ENCODE results near the gene COL4A5.

Gene COL4A5

GRCh38 chrX:108671526-108671925 lies 231.9 kb downstream of the COL4A5 start:
- TF ChIP-seq POLR2A (IDR thresholded peaks at IDR 0.05; ENCODE audit: low read depth, low read length) (no peak), TAF1 (IDR thresholded peaks at IDR 0.05; ENCODE audit: borderline replicate concordance, low read depth, low read length) (no peak), POLR2AphosphoS5 (IDR thresholded peaks at IDR 0.05; ENCODE audit: low read depth, low read length) (no peak)
- DNase-seq (ENCODE audit: insufficient read length) (no peak), FAIRE-seq (no peak)

- FAIRE-seq (no peak), DNase-seq (ENCODE audit: insufficient read length) (no peak)
- TF ChIP-seq POLR2A (IDR thresholded peaks at IDR 0.05; ENCODE audit: low read depth, low read length) (no peak), TAF1 (IDR thresholded peaks at IDR 0.05; ENCODE audit: borderline replicate concordance, low read depth, low read length) (no peak), POLR2AphosphoS5 (IDR thresholded peaks at IDR 0.05; ENCODE audit: low read depth, low read length) (no peak)
Measured at GRCh38 chrX:108696690-108697089, 257.1 kb downstream of the COL4A5 start.

- TF ChIP-seq POLR2A (IDR thresholded peaks at IDR 0.05; ENCODE audit: low read depth, low read length) (no peak), POLR2AphosphoS5 (IDR thresholded peaks at IDR 0.05; ENCODE audit: low read depth, low read length) (no peak), TAF1 (IDR thresholded peaks at IDR 0.05; ENCODE audit: borderline replicate concordance, low read depth, low read length) (no peak)
- FAIRE-seq = peak; percentile 65
- DNase-seq (ENCODE audit: insufficient read length) = no peak
Measured at GRCh38 chrX:108699368-108699767, 259.7 kb downstream of the COL4A5 start.

GRCh38 chrX:108701633-108702032 lies 262.0 kb downstream of the COL4A5 start:
- no peak for TF ChIP-seq TAF1 (IDR thresholded peaks at IDR 0.05; ENCODE audit: borderline replicate concordance, low read depth, low read length)
- TF ChIP-seq POLR2A (IDR thresholded peaks at IDR 0.05; ENCODE audit: low read depth, low read length) = no peak
- TF ChIP-seq POLR2AphosphoS5 (IDR thresholded peaks at IDR 0.05; ENCODE audit: low read depth, low read length) = no peak
- DNase-seq (ENCODE audit: insufficient read length) (no peak), FAIRE-seq (no peak)

- TF ChIP-seq TAF1 (IDR thresholded peaks at IDR 0.05; ENCODE audit: borderline replicate concordance, low read depth, low read length) (no peak), POLR2AphosphoS5 (IDR thresholded peaks at IDR 0.05; ENCODE audit: low read depth, low read length) (no peak)
- no peak for DNase-seq (ENCODE audit: insufficient read length)
- FAIRE-seq = no peak
Measured at GRCh38 chrX:108702530-108702929, 262.9 kb downstream of the COL4A5 start.

GRCh38 chrX:108704839-108705238 lies 265.2 kb downstream of the COL4A5 start:
- DNase-seq (ENCODE audit: insufficient read length) (no peak), FAIRE-seq (peak; percentile 60)
- no peak for TF ChIP-seq TAF1 (IDR thresholded peaks at IDR 0.05; ENCODE audit: borderline replicate concordance, low read depth, low read length)
- TF ChIP-seq POLR2A (IDR thresholded peaks at IDR 0.05; ENCODE audit: low read depth, low read length) = no peak
- no peak for TF ChIP-seq POLR2AphosphoS5 (IDR thresholded peaks at IDR 0.05; ENCODE audit: low read depth, low read length)

GRCh38 chrX:108712886-108713285 lies 273.2 kb downstream of the COL4A5 start:
- no peak for TF ChIP-seq TAF1 (IDR thresholded peaks at IDR 0.05; ENCODE audit: borderline replicate concordance, low read depth, low read length)
- no peak for TF ChIP-seq POLR2A (IDR thresholded peaks at IDR 0.05; ENCODE audit: low read depth, low read length)
- TF ChIP-seq POLR2AphosphoS5 (IDR thresholded peaks at IDR 0.05; ENCODE audit: low read depth, low read length) = no peak
- DNase-seq (ENCODE audit: insufficient read length) = no peak
- no peak for FAIRE-seq

- FAIRE-seq (no peak), DNase-seq (ENCODE audit: insufficient read length) (no peak)
- no peak for TF ChIP-seq POLR2AphosphoS5 (IDR thresholded peaks at IDR 0.05; ENCODE audit: low read depth, low read length)
- TF ChIP-seq POLR2A (IDR thresholded peaks at IDR 0.05; ENCODE audit: low read depth, low read length) = no peak
- TF ChIP-seq TAF1 (IDR thresholded peaks at IDR 0.05; ENCODE audit: borderline replicate concordance, low read depth, low read length) = no peak
Measured at GRCh38 chrX:108722561-108722960, 282.9 kb downstream of the COL4A5 start.

- FAIRE-seq = no peak
- DNase-seq (ENCODE audit: insufficient read length) = no peak
- TF ChIP-seq POLR2AphosphoS5 (IDR thresholded peaks at IDR 0.05; ENCODE audit: low read depth, low read length) = no peak
- no peak for TF ChIP-seq TAF1 (IDR thresholded peaks at IDR 0.05; ENCODE audit: borderline replicate concordance, low read depth, low read length)
- no peak for TF ChIP-seq POLR2A (IDR thresholded peaks at IDR 0.05; ENCODE audit: low read depth, low read length)
Measured at GRCh38 chrX:108726748-108727147, 287.1 kb downstream of the COL4A5 start.

GRCh38 chrX:108731153-108731552 lies 291.5 kb downstream of the COL4A5 start:
- DNase-seq (ENCODE audit: insufficient read length) (no peak), FAIRE-seq (no peak)
- TF ChIP-seq POLR2AphosphoS5 (IDR thresholded peaks at IDR 0.05; ENCODE audit: low read depth, low read length) = no peak
- TF ChIP-seq TAF1 (IDR thresholded peaks at IDR 0.05; ENCODE audit: borderline replicate concordance, low read depth, low read length) = no peak

- DNase-seq (ENCODE audit: insufficient read length) = no peak
- TF ChIP-seq POLR2AphosphoS5 (IDR thresholded peaks at IDR 0.05; ENCODE audit: low read depth, low read length) (no peak), TAF1 (IDR thresholded peaks at IDR 0.05; ENCODE audit: borderline replicate concordance, low read depth, low read length) (no peak), POLR2A (IDR thresholded peaks at IDR 0.05; ENCODE audit: low read depth, low read length) (no peak)
- no peak for FAIRE-seq
Measured at GRCh38 chrX:108732630-108733321, 293.1 kb downstream of the COL4A5 start.

GRCh38 chrX:108734426-108734825 lies 294.8 kb downstream of the COL4A5 start:
- FAIRE-seq = no peak
- TF ChIP-seq TAF1 (IDR thresholded peaks at IDR 0.05; ENCODE audit: borderline replicate concordance, low read depth, low read length) (no peak), POLR2A (IDR thresholded peaks at IDR 0.05; ENCODE audit: low read depth, low read length) (no peak), POLR2AphosphoS5 (IDR thresholded peaks at IDR 0.05; ENCODE audit: low read depth, low read length) (no peak)
- no peak for DNase-seq (ENCODE audit: insufficient read length)
